GM18508 (cell line): Measurements from ENCODE around the gene PKN1.
"Not testable (repeated sequence)": the region's sequence is repeated elsewhere in the genome, so short reads cannot be mapped to it uniquely, and the experiment has no call there.

Experiments
- ATAC-seq: cut with Tn5 transposase; IDR thresholded peaks from one replicate; pipeline ENCODE4 v1.9.1; 2021; ENCODE audit warnings: moderate number of reproducible peaks; ENCODE audit not compliant: insufficient read depth, unreplicated experiment

PKN1 gene

GRCh38 chr19:14479309-14479974 is 46.3 kb downstream of the PKN1 start:
- ATAC-seq = no peak

GRCh38 chr19:14479975-14480699 is 47.0 kb downstream of the PKN1 start:
- ATAC-seq = no peak

DNA sequence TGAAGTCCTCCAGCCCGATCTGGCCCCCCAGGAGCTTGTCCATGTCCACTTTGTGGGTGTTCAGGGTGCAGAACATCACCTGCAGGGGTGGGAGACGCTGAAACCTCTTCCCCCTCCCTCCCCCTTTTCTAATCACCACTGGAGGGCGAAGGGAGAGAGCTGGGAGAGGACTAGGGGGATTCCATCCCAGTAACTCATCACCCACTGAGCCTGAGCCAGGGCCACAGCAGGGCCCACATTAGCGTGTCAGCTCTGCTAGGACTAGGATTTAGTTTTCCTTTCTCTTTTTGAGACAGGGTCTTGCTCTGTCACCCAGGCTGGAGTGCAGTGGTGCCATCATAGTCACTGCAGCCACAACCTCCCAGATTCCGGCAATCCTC is 47.6 kb downstream of the PKN1 start:
- ATAC-seq = no peak

GRCh38 chr19:14482172-14482941 is 49.3 kb downstream of the PKN1 start:
- no peak for ATAC-seq

DNA sequence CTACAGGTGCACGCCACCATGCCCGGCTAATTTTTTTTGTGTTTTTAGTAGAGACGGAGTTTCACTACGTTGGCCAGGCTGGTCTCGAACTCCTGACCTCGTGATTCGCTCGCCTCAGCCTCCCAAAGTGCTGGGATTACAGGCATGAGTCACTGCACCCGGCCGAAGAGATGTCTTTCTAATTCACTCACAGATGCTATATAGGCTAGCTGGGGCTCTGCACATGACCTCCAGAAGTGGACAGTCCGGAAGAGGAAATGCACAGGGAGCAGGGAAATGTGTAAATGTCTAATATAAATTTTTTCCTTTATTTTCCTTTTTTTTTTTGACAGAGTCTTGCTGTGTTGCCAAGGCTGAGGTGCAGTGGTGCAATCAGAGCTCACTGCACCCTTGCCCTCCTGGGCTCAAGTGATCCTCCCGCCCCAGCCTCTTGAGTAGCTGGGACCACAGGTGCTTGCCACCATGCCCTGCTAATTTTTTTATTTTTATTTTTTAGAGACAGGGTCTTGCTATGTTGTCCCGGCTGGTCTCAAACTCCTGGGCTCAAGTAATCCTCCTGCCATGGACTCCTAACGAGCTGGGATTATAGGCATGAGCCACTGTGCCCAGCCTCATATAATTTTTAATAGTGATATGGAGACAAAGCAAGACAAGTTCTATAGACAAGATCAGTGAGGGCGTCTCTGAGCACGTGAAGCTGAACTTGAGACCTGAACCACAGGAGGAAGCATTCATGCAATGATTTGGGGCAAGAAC is 54.4 kb downstream of the PKN1 start:
- no peak for ATAC-seq

DNA sequence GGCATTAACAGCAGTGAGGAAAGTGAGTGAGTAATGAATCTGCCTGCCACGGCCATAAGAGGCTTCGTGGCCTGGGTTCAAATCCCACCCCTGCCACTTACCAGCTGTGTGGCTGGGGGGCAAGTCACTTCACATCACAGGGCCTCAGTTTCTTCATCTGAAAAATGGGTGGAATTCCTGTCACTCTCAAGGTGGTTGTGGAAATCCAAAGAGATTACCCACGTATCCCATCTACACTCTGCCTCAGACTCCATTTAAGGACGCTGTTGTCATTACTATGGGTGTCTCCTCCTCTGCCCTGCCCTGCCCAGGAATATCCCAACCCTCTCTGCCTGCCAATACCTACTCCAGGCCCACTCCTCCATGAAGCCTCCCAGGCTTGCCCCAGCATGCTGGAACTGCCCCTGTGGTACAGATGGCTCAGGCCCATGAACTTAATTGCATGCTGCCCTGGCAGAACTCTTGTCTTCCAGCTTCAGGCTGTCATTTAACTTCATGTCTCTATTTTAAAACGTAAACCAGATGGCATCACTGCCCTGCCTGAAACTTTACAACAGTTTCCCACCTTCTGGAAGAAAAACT is 59.7 kb downstream of the PKN1 start:
- ATAC-seq = no peak

DNA sequence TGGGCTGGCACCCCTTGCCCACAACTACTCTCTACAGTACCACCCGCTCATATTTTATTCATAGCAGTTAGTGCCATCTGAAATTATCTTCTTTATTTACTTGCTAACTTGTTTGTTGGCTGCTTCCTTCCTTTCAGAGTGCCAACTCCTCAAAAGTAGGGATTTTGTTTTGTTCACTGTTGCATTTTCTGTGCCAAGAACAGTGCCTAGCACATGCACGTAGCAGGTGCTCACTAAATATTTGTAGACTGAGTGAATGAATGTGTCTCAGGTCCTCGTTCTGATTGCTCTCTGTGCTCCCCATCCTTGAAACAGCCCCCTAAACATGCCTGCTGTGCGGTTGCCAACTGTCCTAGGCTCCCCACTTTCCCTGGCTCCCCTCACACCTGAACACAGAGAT is 61.3 kb downstream of the PKN1 start:
- ATAC-seq = no peak

- no peak for ATAC-seq
Observed at GRCh38 chr19:14494910-14495671, 62.0 kb downstream of the PKN1 start.

GRCh38 chr19:14495672-14496028 is 62.5 kb downstream of the PKN1 start:
- no peak for ATAC-seq

DNA sequence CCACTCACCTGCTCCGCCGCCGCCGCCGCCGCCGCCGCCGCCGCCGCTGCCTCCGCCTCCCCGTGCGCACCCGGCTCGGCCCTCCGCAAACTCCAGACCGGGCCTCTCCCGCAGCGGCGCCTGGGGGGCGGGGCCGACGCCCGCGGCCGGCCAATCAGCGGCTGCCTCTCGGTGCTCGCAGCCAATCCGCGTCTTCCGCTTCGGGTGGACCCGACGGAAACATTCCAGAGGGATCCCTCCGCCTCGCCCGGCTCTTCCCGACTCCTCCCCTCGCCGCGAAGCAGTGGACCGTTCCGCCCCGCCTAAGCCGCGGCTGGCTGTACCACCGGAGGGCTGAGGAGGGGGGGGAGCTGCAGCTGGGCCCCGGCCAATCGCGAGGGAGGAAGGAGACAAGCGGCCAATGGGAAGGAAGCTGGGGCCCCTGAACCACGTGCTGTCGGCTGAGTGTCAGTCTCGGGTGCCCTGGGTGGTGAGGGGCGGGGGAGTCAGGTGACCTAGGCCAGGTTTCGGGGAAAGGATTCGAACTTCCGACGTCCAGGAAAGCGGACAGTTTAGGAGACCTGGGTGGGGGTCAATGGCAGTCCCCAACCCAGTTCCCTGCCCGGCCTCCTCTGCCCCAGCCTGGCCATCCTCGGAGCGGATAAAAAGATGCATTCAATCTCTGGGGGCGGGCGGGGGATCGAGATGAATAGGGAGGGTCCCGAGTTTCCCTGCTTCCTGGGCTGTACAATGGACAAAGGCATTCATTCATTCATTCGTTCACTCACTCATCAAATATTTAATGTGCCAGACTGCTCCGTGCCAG is 63.1 kb downstream of the PKN1 start, which contains the start of gene GIPC1:
Gene GIPC1, minus strand, starts transcription at position 99 of the 805 bp plus-strand sequence. CDS start 13,151 bp downstream, outside the sequence.
- ATAC-seq = no peak

DNA sequence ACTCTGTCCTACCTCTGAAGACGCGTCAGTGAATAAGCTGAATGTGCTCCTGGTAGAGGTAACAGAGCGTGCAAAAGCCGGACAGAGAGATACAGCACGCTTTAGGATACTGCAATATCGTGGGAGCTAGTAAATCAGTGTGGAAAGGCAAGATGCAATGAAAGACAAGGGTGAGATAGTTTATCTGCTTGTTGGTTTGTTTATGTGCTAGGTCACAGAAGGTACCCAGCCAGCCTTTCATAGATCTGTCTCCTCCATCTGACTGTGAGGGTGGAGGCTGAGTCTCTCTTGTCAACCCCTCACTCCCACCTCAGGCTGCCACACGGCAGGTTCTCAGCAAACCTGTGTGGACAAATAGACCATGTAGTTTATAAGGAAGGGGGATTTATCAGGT is 63.7 kb downstream of the PKN1 start:
- ATAC-seq = no peak

DNA sequence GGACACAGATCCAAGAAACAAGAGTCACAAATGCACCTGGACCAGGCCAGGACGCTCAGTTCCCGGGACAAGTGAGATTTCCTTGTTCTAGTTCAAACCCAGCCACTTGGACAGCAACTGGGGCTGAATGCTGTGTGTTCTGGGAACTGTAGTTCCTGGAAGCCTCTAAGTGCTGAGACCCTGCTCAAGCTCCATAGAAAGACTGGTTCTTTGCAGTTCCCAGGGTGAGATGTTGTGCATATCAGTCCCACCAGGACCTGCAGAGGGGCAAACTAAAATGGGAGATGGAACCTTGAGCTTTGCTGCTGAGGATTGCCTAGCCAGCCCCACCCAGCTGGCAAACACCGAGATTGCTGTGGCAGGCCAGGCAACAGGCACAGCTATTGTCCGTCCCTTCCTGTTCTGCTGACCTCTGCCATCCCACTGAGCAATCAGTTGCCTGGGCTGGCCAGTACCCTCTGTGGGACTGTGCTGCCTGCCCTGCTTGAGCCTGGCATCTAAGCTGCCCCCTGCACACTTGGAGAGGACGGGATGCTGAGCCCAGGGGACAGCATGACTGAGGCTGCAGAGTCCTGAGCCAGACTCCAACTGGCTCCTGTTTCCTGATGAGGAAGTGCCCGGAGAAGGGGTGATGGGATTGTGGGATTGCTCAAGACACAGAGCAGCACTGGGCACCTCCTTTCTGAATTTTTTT is 64.3 kb downstream of the PKN1 start:
- no peak for ATAC-seq

DNA sequence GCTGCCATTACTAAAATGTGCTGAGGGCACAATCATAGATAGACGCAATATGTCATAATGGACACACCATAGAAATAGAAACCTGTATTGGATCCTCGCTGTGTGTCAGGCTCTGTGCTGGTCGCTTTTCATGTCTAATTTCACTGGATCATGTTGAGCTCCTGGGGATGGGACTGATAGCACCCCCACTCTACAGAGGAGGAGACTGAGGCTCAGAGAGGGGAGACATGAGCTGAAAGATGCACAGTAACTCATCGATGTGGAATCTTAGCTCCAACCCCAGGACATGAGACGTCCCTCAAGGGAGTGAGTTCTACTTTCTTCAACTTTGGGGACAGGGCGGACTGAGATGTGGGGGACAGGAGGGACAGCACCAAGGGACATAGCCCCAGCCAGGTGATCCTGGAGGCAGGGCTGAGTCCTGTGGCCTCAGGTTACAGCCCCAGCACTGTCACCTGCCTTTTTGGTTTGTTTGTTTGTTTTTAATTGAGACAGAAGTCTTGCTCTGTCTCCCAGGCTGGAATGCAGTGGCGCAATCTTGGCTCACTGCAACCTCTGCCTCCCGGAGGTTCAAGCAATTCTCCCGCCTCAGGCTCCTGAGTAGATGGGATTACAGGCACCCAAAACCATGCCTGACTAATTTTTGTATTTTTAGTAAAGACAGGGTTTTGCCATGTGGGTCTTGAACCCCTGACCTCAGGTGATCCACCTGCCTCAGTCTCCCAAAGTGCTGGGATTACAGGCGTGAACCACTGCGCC is 69.4 kb downstream of the PKN1 start:
- no peak for ATAC-seq

- ATAC-seq = no peak
Observed at GRCh38 chr19:14503285-14503684, 70.2 kb downstream of the PKN1 start.

- ATAC-seq = not testable (repeated sequence)
Observed at GRCh38 chr19:14504575-14504974, 71.5 kb downstream of the PKN1 start.

GRCh38 chr19:14505488-14506239 is 72.6 kb downstream of the PKN1 start:
- ATAC-seq = no peak
